Loucy (cell line): ENCODE results near the gene PILRA.
"Not testable (repeated sequence)": the region's sequence is repeated elsewhere in the genome, so short reads cannot be mapped to it uniquely, and the experiment has no call there.

Experiments
- H2AFZ ChIP-seq: fragments of 200-600 bp; sonication (generic); 2 replicates; pipeline ENCODE4 v1.6.0; 2016; ENCODE audit warnings: antibody characterized with exemption, mild to moderate bottlenecking, low read length, moderate library complexity
- H3F3A ChIP-seq: fragments of 200-600 bp; 2 replicates; pipeline ENCODE4 v1.6.0; 2016; ENCODE audit warnings: antibody characterized with exemption, low read depth, mild to moderate bottlenecking
- H3K27me3 ChIP-seq: fragments of 200-600 bp; sonication (generic); 2 replicates; pipeline ENCODE4 v1.6.1; 2014; ENCODE audit warnings: low read length, mild to moderate bottlenecking; ENCODE audit not compliant: insufficient read depth, poor library complexity, severe bottlenecking
- H3K36me3 ChIP-seq: fragments of 200-600 bp; sonication (generic); 2 replicates; pipeline ENCODE4 v1.6.1; 2016; ENCODE audit warnings: low read length; ENCODE audit not compliant: insufficient read depth
- H3K4me1 ChIP-seq: fragments of 200-600 bp; sonication (generic); 2 replicates; pipeline ENCODE4 v1.5.1; 2014; ENCODE audit warnings: low read length, mild to moderate bottlenecking; ENCODE audit not compliant: insufficient read depth, poor library complexity, severe bottlenecking
- H3K4me2 ChIP-seq: fragments of 200-600 bp; sonication (generic); 2 replicates; pipeline ENCODE4 v1.6.0; 2014; ENCODE audit warnings: antibody characterized with exemption, low read length, low read depth, mild to moderate bottlenecking; ENCODE audit not compliant: poor library complexity, severe bottlenecking
- H3K4me3 ChIP-seq: fragments of 200-600 bp; sonication (generic); 2 replicates; pipeline ENCODE4 v1.5.1; 2014; ENCODE audit warnings: low read length, mild to moderate bottlenecking, mixed read lengths; ENCODE audit not compliant: poor library complexity, severe bottlenecking
- H3K79me2 ChIP-seq: fragments of 200-600 bp; sonication (generic); 2 replicates; pipeline ENCODE4 v1.6.1; 2014; ENCODE audit warnings: low read length; ENCODE audit not compliant: insufficient read depth
- H3K9ac ChIP-seq: fragments of 200-600 bp; sonication (generic); 2 replicates; pipeline ENCODE4 v1.6.0; 2014; ENCODE audit warnings: mild to moderate bottlenecking, low read depth, low read length, moderate library complexity; ENCODE audit not compliant: poor library complexity, severe bottlenecking
- H3K9me2 ChIP-seq: fragments of 200-600 bp; sonication (generic); replicated peaks from 2 replicates; pipeline ENCODE4 v1.6.1; 2016; ENCODE audit warnings: low read depth, low read length, mixed read lengths
- H3K9me3 ChIP-seq: fragments of 200-600 bp; sonication (generic); 2 replicates; pipeline ENCODE4 v1.6.1; 2014; ENCODE audit warnings: mild to moderate bottlenecking, antibody characterized with exemption, low read length, low read depth; ENCODE audit not compliant: insufficient read depth
- H4K20me1 ChIP-seq: fragments of 200-600 bp; sonication (generic); 2 replicates; pipeline ENCODE4 v1.6.0; 2014; ENCODE audit warnings: antibody characterized with exemption, low read length, mild to moderate bottlenecking; ENCODE audit not compliant: insufficient read depth, poor library complexity, severe bottlenecking
- EZH2phosphoT487 ChIP-seq: fragments of 200-600 bp; IDR thresholded peaks from 2 replicates; pipeline ENCODE4 v1.6.1; 2018; ENCODE audit warnings: antibody characterized with exemption, mild to moderate bottlenecking, moderate library complexity, borderline replicate concordance
- TF ChIP-seq, protein P1 (sequence below): fragments of 200-600 bp; sonication (generic); conservative IDR thresholded peaks from 2 replicates; pipeline ENCODE4 v1.5.1; 2014; ENCODE audit warnings: mild to moderate bottlenecking, antibody characterized with exemption, low read length

PILRA gene

DNA sequence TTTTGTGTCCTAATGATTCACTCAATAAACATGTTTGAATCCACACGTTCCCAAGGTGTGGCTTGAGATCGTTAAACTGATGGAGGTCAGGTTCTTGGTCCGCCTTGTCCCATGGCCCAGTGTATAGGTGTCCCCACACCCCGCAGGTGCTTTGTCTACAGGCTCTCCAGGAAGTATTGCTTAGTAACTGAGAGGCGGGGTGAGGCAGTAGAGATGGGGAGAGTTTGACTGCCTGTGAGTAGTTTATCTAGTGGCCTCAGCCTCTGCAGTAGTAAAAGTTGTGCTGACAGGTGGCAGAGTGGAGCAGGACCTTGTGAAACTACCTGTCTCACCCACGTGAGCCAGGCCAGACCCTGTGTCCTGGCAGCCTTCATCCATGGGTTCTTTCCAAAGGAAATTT, 32.0 kb upstream of the PILRA start:
- H2AFZ ChIP-seq, H3K9me2 ChIP-seq, H3K4me3 ChIP-seq, H3K9ac ChIP-seq, H3K4me2 ChIP-seq, H3K4me1 ChIP-seq, H3K27me3 ChIP-seq, H3K9me3 ChIP-seq, H3F3A ChIP-seq: not testable (repeated sequence)
- Histone ChIP-seq H4K20me1 (peaks cover 33% of the 10 kb centered on the region), H3K79me2 (peaks cover 51% of the 10 kb centered on the region), H3K36me3 (peaks cover 21% of the 10 kb centered on the region)

DNA sequence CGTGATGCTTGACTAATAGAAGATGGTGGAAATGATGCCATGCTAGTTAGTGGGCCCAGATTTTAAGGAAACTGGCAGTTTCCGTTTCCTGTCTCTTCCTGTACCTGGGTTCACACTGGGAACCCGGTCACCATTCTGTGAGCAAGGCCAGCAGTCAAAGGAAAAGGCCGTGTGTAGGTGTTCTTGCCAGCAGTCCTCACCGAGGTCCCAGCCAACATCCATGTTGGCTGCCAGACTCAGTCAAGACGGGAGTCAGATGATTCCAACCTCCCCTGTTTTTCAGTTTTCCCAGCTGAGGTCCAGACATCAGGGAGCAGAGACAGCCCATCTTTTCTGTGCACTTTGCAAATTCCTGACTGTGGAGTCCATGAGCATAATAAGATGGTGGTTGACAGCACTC, 30.5 kb upstream of the PILRA start:
- peaks cover 56% of the 10 kb centered on the region for H3K79me2 ChIP-seq
- H3K9me2 ChIP-seq, result no peaks in the 10 kb centered on the region
- peaks cover 36% of the 10 kb centered on the region for H3K36me3 ChIP-seq
- TF ChIP-seq, protein P1, sequence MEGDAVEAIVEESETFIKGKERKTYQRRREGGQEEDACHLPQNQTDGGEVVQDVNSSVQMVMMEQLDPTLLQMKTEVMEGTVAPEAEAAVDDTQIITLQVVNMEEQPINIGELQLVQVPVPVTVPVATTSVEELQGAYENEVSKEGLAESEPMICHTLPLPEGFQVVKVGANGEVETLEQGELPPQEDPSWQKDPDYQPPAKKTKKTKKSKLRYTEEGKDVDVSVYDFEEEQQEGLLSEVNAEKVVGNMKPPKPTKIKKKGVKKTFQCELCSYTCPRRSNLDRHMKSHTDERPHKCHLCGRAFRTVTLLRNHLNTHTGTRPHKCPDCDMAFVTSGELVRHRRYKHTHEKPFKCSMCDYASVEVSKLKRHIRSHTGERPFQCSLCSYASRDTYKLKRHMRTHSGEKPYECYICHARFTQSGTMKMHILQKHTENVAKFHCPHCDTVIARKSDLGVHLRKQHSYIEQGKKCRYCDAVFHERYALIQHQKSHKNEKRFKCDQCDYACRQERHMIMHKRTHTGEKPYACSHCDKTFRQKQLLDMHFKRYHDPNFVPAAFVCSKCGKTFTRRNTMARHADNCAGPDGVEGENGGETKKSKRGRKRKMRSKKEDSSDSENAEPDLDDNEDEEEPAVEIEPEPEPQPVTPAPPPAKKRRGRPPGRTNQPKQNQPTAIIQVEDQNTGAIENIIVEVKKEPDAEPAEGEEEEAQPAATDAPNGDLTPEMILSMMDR, result no peak
- no peak for TF ChIP-seq EZH2phosphoT487
- H3K4me1 ChIP-seq, result no peaks in the 10 kb centered on the region
- no peak overlapping the region for H3K4me3 ChIP-seq
- peaks cover 29% of the 10 kb centered on the region for H4K20me1 ChIP-seq
- no peaks in the 10 kb centered on the region for H3K9me3 ChIP-seq
- H2AFZ ChIP-seq, result no peak overlapping the region
- no peaks in the 10 kb centered on the region for H3K27me3 ChIP-seq
- no peak overlapping the region for H3K9ac ChIP-seq
- H3K4me2 ChIP-seq, result no peak overlapping the region
- H3F3A ChIP-seq, result 0 out of 2 replicates have a peak, but pooled peaks cover 2% of the 10 kb centered on the region

DNA sequence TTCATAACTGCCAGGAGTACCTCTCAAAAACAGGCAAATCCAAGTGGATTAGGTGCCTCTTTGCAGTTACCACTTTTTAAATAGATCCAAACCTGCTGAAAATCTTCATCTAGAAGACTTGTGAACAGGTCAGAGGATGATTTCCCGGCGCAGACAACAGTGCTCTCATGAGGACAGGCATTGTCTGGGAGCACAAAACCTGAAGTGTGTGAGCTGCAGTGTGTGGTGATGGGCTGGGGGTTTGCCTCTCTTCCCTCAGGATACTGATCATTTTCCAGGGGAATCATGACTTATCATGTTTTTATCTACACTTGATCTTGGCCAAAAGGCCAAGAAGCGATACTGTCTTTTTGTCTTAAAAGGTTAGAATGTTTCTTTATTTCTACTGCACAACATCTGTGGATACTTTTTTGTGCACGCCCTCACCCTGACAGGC, 29.1 kb upstream of the PILRA start:
- not testable (repeated sequence) for H3K9me3 ChIP-seq, H3F3A ChIP-seq, H3K4me3 ChIP-seq, H3K4me1 ChIP-seq, H3K4me2 ChIP-seq, H2AFZ ChIP-seq, H3K9ac ChIP-seq, H3K9me2 ChIP-seq, H3K27me3 ChIP-seq
- Histone ChIP-seq H3K36me3 (peaks cover 48% of the 10 kb centered on the region), H4K20me1 (peaks cover 31% of the 10 kb centered on the region), H3K79me2 (peaks cover 45% of the 10 kb centered on the region; the same call in 1 of the 2 replicates)

DNA sequence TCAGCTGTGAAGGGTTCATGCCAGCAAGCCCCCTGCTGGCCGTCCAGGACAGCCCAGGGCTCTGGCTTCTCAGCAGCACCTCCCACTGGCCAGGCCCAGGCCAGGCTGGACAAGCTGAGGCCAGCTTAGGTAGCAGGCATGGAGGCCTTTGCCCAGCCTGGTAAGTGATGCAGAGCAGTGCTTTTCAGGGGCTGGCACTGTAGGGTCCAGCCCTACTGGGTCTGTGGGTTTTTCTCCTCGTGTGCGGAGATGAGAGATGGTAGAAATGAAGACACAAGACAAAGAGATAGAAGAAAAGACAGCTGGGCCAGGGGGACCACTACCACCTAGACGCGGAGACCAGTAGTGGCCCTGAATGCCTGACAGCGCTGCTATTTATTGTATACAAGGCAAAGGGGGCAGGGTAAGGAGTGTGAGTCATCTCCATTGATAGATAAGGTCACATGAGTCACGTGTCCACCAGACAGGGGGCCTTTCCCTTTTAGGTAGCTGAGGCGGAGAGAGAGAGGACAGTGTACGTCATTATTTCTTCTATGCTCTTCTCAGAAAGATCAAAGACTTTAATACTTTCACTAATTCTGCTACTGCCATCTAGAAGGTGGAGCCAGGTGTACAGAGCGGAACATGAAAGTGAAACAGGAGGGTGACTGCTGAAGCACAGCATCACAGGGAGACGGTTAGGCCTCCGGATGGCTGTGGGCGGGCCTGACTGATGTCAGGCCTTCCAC, 28.6 kb upstream of the PILRA start:
- H3K36me3 ChIP-seq, result peaks cover 54% of the 10 kb centered on the region
- H3K4me2 ChIP-seq, result not testable (repeated sequence)

More for the DNA sequence above, 28.6 kb upstream of the PILRA start:
- Histone ChIP-seq H4K20me1 (peaks cover 28% of the 10 kb centered on the region), H3K79me2 (peaks cover 39% of the 10 kb centered on the region; the same call in 1 of the 2 replicates)
- not testable (repeated sequence) for H3K9me3 ChIP-seq, H2AFZ ChIP-seq, H3K4me1 ChIP-seq, H3K4me3 ChIP-seq, H3K9ac ChIP-seq, H3F3A ChIP-seq, H3K27me3 ChIP-seq, H3K9me2 ChIP-seq
- TF ChIP-seq, protein P1, result peak; percentile 58
